Measurements from ENCODE around the gene DTWD2.
"Not testable (repeated sequence)": the region's sequence is repeated elsewhere in the genome, so short reads cannot be mapped to it uniquely, and the experiment has no call there.

DTWD2 gene

GRCh38 chr5:118889165-118889564 lies 99.2 kb downstream of the DTWD2 start:
- H2AFZ ChIP-seq (ENCODE audit: low read depth, low read length) = no peak overlapping the region
- no peak overlapping the region for H3K4me3 ChIP-seq (ENCODE audit: low read length)
- no peaks in the 10 kb centered on the region for H3K27me3 ChIP-seq (ENCODE audit: low read depth, low read length)
- H3K4me2 ChIP-seq (ENCODE audit: low read length) = no peak overlapping the region
- TF ChIP-seq EZH2phosphoT487 (IDR thresholded peaks at IDR 0.05; ENCODE audit: low read depth) (no peak), CTCF (IDR thresholded peaks at IDR 0.05; ENCODE audit: low read depth, low read length) (no peak)
- no peak overlapping the region for H3K9ac ChIP-seq (ENCODE audit: low read length)
- H3K27ac ChIP-seq (ENCODE audit: low read length) = no peak overlapping the region
- H3K4me1 ChIP-seq (ENCODE audit: low read length) = no peaks in the 10 kb centered on the region
- H3K36me3 ChIP-seq (replicated peaks; ENCODE audit: low read depth, low read length) = no peaks in the 10 kb centered on the region
- no peaks in the 10 kb centered on the region for H3K79me2 ChIP-seq (ENCODE audit: low read length)
- H4K20me1 ChIP-seq (ENCODE audit: insufficient read depth, low read length) = no peaks in the 10 kb centered on the region
- H3K9me3 ChIP-seq (ENCODE audit: insufficient read depth, low read length) = no peaks in the 10 kb centered on the region

- TF ChIP-seq CTCF (IDR thresholded peaks at IDR 0.05; ENCODE audit: low read depth, low read length) (no peak), EZH2phosphoT487 (IDR thresholded peaks at IDR 0.05; ENCODE audit: low read depth) (no peak)
- Histone ChIP-seq H3K79me2 (ENCODE audit: low read length) (no peaks in the 10 kb centered on the region), H3K4me3 (ENCODE audit: low read length) (no peak overlapping the region), H3K9me3 (ENCODE audit: insufficient read depth, low read length) (no peaks in the 10 kb centered on the region), H2AFZ (ENCODE audit: low read depth, low read length) (no peak overlapping the region), H3K9ac (ENCODE audit: low read length) (no peak overlapping the region), H3K27me3 (ENCODE audit: low read depth, low read length) (no peaks in the 10 kb centered on the region), H3K27ac (ENCODE audit: low read length) (no peak overlapping the region), H4K20me1 (ENCODE audit: insufficient read depth, low read length) (no peaks in the 10 kb centered on the region), H3K4me2 (ENCODE audit: low read length) (no peak overlapping the region), H3K36me3 (replicated peaks; ENCODE audit: low read depth, low read length) (no peaks in the 10 kb centered on the region), H3K4me1 (ENCODE audit: low read length) (no peaks in the 10 kb centered on the region)
These were observed 99.8 kb downstream of the DTWD2 start for GRCh38 chr5:118888556-118888955.

- Histone ChIP-seq H3K79me2 (ENCODE audit: low read length) (no peaks in the 10 kb centered on the region), H3K9ac (ENCODE audit: low read length) (no peak overlapping the region), H3K36me3 (replicated peaks; ENCODE audit: low read depth, low read length) (no peaks in the 10 kb centered on the region), H3K27ac (ENCODE audit: low read length) (no peak overlapping the region), H2AFZ (ENCODE audit: low read depth, low read length) (no peak overlapping the region), H4K20me1 (ENCODE audit: insufficient read depth, low read length) (no peaks in the 10 kb centered on the region), H3K4me1 (ENCODE audit: low read length) (no peaks in the 10 kb centered on the region), H3K4me2 (ENCODE audit: low read length) (no peak overlapping the region), H3K4me3 (ENCODE audit: low read length) (no peak overlapping the region), H3K9me3 (ENCODE audit: insufficient read depth, low read length) (no peaks in the 10 kb centered on the region), H3K27me3 (ENCODE audit: low read depth, low read length) (no peaks in the 10 kb centered on the region)
- TF ChIP-seq CTCF (IDR thresholded peaks at IDR 0.05; ENCODE audit: low read depth, low read length) (no peak), EZH2phosphoT487 (IDR thresholded peaks at IDR 0.05; ENCODE audit: low read depth) (no peak)
These were observed 105.0 kb downstream of the DTWD2 start for GRCh38 chr5:118883362-118883761.

- H3K27ac ChIP-seq (ENCODE audit: low read length) = no peak overlapping the region
These were observed 105.7 kb downstream of the DTWD2 start for GRCh38 chr5:118882666-118883065.

GRCh38 chr5:118876852-118877251 lies 111.5 kb downstream of the DTWD2 start:
- H3K79me2 ChIP-seq (ENCODE audit: low read length); H3K27ac ChIP-seq (ENCODE audit: low read length); H3K4me3 ChIP-seq (ENCODE audit: low read length); H3K9ac ChIP-seq (ENCODE audit: low read length); H3K27me3 ChIP-seq (ENCODE audit: low read depth, low read length); H3K4me1 ChIP-seq (ENCODE audit: low read length); H3K9me3 ChIP-seq (ENCODE audit: insufficient read depth, low read length); H3K36me3 ChIP-seq (replicated peaks; ENCODE audit: low read depth, low read length); H4K20me1 ChIP-seq (ENCODE audit: insufficient read depth, low read length); H2AFZ ChIP-seq (ENCODE audit: low read depth, low read length); H3K4me2 ChIP-seq (ENCODE audit: low read length): not testable (repeated sequence)

More at GRCh38 chr5:118882666-118883065, 105.7 kb downstream of the DTWD2 start:
- no peak for TF ChIP-seq CTCF (IDR thresholded peaks at IDR 0.05; ENCODE audit: low read depth, low read length)
- TF ChIP-seq EZH2phosphoT487 (IDR thresholded peaks at IDR 0.05; ENCODE audit: low read depth) = no peak
- Histone ChIP-seq H3K79me2 (ENCODE audit: low read length) (no peaks in the 10 kb centered on the region), H3K9me3 (ENCODE audit: insufficient read depth, low read length) (no peaks in the 10 kb centered on the region), H3K4me3 (ENCODE audit: low read length) (no peak overlapping the region), H3K9ac (ENCODE audit: low read length) (no peak overlapping the region), H3K4me1 (ENCODE audit: low read length) (no peaks in the 10 kb centered on the region), H3K27me3 (ENCODE audit: low read depth, low read length) (no peaks in the 10 kb centered on the region), H3K36me3 (replicated peaks; ENCODE audit: low read depth, low read length) (no peaks in the 10 kb centered on the region), H3K4me2 (ENCODE audit: low read length) (no peak overlapping the region), H2AFZ (ENCODE audit: low read depth, low read length) (no peak overlapping the region), H4K20me1 (ENCODE audit: insufficient read depth, low read length) (no peaks in the 10 kb centered on the region)

Data from OCI-LY3 (cell line).